ENCODE measurements around the gene TOMM70. TPM values are rescaled to one million over a fixed set of nuclear protein-coding genes. Genes with fewer than 3 reads are reported as not detected.

The TOMM70 gene
- total and polyA plus RNA-seq, 2 of the 13 experiments (the other 11 are each of a cell fraction or from before 2014, with no cell fraction given) = 27.0 to 77.2 TPM

DNA sequence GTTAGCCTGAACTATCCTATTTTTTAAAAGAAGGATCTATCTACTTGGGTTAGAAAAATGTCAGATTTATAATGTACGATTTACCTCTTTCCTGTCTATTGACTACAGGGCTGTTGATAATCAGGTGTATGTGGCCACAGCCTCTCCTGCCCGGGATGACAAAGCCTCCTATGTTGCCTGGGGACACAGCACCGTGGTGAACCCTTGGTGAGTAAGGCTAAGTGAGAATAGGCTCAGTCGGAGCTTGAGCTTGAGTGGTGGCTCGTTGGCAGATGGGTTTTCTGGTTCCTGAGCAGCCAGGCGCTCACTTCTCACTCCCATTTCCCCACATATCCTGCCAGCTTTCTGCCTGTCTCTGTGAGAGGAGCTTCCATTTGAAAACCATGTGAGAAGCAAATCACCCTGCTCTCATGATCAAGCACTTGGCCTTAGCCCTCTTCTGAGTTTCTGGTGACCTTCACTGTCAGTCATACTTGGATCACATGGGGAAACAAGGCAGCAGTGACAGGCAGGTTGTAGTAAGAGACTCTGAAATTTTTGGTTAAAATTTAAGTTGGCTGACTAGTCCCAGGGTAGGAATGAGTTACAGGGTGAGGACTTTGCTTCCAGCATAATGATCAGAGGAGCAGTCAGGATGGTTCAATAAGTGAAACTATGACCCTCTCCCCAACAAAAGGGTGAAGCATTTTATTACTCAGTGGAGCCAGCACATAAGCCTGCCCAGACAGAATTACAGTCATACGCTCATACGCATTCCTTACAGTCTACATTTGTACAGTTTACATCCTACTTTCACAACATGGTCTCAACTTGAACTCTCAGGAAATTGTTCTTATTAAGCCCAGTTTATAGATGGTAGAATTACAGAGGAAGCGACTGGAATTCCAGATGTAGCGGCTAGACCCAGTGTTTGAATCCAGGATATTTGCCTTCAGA, 48.3 kb downstream of the TOMM70 start (continued):
- no peak for TF ChIP-seq SMAD9 (CRISPR knock-in tag; IDR thresholded peaks at IDR 0.05)
- no peak for TF ChIP-seq SAFB2 (CRISPR knock-in tag; IDR thresholded peaks at IDR 0.05; ENCODE audit: borderline replicate concordance, low read depth)
- TF ChIP-seq, protein P1, sequence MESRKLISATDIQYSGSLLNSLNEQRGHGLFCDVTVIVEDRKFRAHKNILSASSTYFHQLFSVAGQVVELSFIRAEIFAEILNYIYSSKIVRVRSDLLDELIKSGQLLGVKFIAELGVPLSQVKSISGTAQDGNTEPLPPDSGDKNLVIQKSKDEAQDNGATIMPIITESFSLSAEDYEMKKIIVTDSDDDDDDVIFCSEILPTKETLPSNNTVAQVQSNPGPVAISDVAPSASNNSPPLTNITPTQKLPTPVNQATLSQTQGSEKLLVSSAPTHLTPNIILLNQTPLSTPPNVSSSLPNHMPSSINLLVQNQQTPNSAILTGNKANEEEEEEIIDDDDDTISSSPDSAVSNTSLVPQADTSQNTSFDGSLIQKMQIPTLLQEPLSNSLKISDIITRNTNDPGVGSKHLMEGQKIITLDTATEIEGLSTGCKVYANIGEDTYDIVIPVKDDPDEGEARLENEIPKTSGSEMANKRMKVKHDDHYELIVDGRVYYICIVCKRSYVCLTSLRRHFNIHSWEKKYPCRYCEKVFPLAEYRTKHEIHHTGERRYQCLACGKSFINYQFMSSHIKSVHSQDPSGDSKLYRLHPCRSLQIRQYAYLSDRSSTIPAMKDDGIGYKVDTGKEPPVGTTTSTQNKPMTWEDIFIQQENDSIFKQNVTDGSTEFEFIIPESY (CRISPR knock-in tag; IDR thresholded peaks at IDR 0.05) = no peak
- TF ChIP-seq ETV5 (CRISPR knock-in tag; IDR thresholded peaks at IDR 0.05; ENCODE audit: borderline replicate concordance) = no peak
- TF ChIP-seq ZFY (CRISPR knock-in tag; IDR thresholded peaks at IDR 0.05) = no peak
- no peak for TF ChIP-seq CREM (IDR thresholded peaks at IDR 0.05)
- TF ChIP-seq CREM (CRISPR knock-in tag; IDR thresholded peaks at IDR 0.05) = no peak
- TF ChIP-seq HNRNPK (IDR thresholded peaks at IDR 0.05; ENCODE audit: low read depth, low read length, poor library complexity, severe bottlenecking) = no peak
- no peak for TF ChIP-seq ERF (CRISPR knock-in tag; IDR thresholded peaks at IDR 0.05)
- no peak for TF ChIP-seq ZKSCAN5 (CRISPR knock-in tag; IDR thresholded peaks at IDR 0.05)
- TF ChIP-seq BRCA1 (CRISPR knock-in tag; IDR thresholded peaks at IDR 0.05) = no peak
- peak; percentile 51; the same call in 1 of the 2 replicates for TF ChIP-seq SAP130 (CRISPR knock-in tag; IDR thresholded peaks at IDR 0.05; ENCODE audit: low read depth)
- no peak for TF ChIP-seq STAT5B (CRISPR knock-in tag; IDR thresholded peaks at IDR 0.05)
- TF ChIP-seq ZMYM4 (CRISPR knock-in tag; IDR thresholded peaks at IDR 0.05) = peak; percentile 57; the same call in 1 of the 2 replicates
- TF ChIP-seq, protein P2, sequence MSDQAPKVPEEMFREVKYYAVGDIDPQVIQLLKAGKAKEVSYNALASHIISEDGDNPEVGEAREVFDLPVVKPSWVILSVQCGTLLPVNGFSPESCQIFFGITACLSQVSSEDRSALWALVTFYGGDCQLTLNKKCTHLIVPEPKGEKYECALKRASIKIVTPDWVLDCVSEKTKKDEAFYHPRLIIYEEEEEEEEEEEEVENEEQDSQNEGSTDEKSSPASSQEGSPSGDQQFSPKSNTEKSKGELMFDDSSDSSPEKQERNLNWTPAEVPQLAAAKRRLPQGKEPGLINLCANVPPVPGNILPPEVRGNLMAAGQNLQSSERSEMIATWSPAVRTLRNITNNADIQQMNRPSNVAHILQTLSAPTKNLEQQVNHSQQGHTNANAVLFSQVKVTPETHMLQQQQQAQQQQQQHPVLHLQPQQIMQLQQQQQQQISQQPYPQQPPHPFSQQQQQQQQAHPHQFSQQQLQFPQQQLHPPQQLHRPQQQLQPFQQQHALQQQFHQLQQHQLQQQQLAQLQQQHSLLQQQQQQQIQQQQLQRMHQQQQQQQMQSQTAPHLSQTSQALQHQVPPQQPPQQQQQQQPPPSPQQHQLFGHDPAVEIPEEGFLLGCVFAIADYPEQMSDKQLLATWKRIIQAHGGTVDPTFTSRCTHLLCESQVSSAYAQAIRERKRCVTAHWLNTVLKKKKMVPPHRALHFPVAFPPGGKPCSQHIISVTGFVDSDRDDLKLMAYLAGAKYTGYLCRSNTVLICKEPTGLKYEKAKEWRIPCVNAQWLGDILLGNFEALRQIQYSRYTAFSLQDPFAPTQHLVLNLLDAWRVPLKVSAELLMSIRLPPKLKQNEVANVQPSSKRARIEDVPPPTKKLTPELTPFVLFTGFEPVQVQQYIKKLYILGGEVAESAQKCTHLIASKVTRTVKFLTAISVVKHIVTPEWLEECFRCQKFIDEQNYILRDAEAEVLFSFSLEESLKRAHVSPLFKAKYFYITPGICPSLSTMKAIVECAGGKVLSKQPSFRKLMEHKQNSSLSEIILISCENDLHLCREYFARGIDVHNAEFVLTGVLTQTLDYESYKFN (CRISPR knock-in tag; conservative IDR thresholded peaks at IDR 0.05) = peak; percentile 73
- TF ChIP-seq KLF9 (CRISPR knock-in tag; IDR thresholded peaks at IDR 0.05; ENCODE audit: low read depth) = no peak
- TF ChIP-seq ZNF572 (CRISPR knock-in tag; IDR thresholded peaks at IDR 0.05) = no peak
- TF ChIP-seq ZNF343 (CRISPR knock-in tag; IDR thresholded peaks at IDR 0.05) = no peak
- no peak for TF ChIP-seq YEATS2 (CRISPR knock-in tag; IDR thresholded peaks at IDR 0.05; ENCODE audit: borderline replicate concordance)
- no peak for TF ChIP-seq POLR2G (IDR thresholded peaks at IDR 0.05; ENCODE audit: low read depth, low read length)
- TF ChIP-seq ZSCAN12 (CRISPR knock-in tag; IDR thresholded peaks at IDR 0.05) = no peak
- no peak for TF ChIP-seq ZBTB38 (CRISPR knock-in tag; IDR thresholded peaks at IDR 0.05)
- no peak for TF ChIP-seq RBAK (CRISPR knock-in tag; IDR thresholded peaks at IDR 0.05)
- TF ChIP-seq ZNF24 (IDR thresholded peaks at IDR 0.05) = no peak
- TF ChIP-seq AKAP8 (CRISPR knock-in tag; IDR thresholded peaks at IDR 0.05) = no peak
- no peak for TF ChIP-seq ATF7 (IDR thresholded peaks at IDR 0.05)
- no peak for TF ChIP-seq ATF7 (CRISPR knock-in tag; IDR thresholded peaks at IDR 0.05)
